CMK (cell line): ENCODE measurements around the gene STK25.
"Not testable (repeated sequence)": the region's sequence is repeated elsewhere in the genome, so short reads cannot be mapped to it uniquely, and the experiment has no call there.

Experiments used
- DNase-seq: peaks from one replicate; pipeline ENCODE4 v3.0.0-alpha.2; 2010; ENCODE audit warnings: low read depth

The STK25 gene

DNA sequence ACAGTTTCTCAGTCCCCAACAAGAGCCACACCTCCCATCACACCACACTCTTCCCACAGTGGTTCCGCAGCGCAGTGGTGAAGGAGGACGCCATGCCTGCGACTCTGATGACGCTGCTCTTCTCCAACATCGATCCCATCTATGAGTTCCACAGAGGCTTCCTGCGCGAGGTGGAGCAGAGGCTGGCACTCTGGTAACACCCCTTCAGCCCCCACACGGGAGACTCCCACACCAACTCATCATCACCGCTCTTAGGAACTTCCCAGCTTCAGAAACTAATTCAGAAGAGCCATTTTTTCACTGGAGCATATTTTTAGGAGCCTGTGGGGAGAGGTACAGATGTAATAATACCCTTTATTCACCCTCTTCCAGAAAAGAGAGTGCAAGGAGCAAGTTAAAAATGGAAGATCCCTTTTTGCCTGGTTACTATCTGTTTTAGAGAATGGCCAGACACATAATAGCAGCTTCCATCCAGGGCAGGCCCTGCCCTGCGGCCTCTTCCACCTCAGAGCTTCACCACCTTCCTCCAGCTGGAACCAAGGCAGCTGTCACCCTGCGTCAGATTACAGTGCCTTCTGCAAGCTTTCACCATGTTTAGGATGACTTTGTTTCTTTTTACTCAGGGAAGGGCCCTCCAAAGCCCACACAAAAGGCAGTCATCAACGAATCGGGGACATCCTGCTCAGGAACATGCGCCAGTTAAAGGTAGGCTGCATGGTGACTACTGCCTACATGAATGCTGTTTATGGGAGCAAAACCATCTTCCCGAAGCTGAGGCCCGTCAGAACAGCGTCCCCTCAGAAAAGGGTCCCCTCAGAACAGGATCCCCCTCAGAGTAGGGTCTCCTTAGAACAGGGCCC is 44.9 kb downstream of the STK25 start:
- no peak for DNase-seq

DNA sequence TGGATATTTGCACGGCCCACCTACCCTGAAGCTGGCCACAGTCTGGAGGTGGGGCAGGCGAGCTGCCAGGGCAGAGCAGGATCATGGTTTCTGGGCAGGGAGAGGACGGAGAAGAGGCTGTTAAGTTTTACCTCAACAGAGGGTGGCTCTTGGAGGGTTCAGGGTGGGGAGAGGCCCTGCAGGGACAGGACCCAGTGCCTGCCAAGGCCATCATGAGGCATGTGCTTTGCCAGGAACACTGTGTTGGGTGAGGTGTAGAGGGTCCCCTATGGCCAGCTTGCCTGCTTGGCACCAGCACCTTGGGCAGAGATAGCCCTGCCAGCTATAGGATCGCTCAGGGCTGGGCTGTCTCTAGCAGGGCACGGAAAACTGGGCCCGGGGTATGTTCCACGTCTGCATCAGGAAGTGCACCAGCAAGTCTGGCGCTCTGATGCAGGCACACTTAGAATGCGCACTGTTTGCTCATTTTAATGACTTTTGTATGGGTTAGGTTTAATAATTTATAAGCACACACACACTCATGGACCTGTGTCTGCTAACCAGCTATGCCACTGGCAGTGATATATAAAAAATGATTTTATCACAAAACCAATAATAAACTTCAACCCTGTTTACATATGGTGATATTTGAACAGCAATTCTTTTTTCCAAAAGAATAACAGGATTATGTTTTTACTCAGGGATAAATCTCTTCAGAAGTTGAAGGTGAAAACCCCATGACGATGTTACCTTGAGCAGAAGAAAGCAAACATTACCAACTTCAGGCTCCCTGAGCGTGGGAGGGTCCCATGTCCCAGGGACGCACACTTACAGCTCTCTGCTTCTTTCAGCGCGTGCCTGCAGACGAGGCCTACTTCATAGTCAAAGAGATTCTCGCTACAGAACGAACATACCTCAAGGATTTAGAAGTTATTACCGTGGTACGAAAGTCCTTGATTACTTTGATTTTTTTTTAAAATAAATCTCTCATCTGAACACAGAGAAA is 46.4 kb downstream of the STK25 start:
- DNase-seq, result no peak

DNA sequence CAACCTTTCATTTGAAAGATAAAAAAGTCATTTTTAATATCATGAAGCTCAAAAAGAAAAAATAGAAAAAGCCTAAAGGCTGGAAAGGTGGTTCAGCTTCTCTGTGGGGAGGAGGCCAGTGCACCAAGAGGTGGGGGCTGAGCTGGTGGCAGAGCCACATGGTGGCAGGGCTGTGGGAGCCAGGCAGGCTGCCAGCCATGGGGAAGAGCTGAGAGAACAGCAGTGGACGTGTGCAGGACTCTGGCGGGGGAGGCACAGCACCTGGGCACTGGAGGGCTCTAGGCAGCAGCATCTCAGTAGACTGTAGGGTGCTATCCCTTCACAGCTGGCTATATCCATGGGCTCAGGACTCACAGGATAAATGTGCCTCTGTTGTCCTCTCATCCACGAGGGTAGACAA is 47.8 kb downstream of the STK25 start:
- no peak for DNase-seq

DNA sequence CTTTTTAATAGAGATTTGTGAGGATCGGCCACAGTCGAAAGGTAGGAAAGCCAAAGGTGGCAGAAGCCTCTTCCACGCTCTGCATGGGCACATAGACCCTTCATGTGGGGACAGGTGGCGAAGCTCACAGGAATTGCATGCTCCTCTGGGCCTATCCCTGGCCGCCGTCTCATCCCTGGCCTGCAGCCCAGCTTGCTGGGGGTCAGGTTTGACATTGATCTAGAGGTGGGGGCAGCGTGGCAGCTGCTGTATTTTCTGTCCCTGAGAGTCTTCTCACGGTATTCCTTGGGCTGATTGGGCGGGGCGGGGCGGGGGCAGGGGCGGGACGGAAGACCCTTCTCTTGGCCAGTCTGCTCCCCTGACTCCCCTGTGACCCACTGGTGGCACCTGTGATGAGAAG is 48.9 kb downstream of the STK25 start:
- DNase-seq, result no peak

DNA sequence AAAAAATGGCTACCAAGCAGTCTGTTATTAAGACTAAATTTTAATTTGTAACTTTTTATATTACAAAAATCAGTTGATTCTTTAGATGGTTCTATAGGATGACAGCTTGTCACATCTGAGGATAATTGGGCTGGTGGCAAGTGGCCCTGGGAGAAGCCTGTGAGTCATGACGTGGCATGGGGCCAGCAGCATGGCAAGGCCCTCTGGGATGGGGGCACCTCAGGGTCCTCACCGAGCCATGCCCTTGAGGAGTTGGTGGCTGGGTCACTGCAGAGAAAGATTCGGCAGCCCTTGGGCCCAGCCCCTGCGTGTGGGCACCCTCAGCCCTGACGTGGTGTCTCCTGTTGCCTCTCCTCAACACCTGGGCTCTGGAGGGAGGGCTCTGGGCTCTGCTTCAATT is 49.7 kb downstream of the STK25 start:
- no peak for DNase-seq

DNA sequence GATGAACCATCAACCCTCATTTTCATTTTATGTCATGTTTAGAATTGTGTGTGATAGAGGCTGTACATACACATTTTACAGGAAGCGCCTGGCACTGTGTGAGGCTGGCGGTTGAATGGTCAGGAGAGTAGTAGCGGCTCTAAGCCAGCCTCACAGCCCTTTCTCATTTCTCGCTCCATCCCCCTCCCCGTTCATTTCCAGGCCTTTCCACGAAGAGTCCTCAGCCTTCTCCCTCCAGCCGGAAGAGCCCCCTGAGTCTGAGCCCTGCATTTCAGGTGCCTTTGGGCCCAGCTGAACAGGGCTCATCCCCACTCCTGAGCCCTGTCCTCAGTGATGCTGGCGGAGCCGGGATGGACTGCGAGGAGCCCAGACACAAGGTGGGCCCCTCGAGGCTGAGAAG is 51.8 kb downstream of the STK25 start:
- DNase-seq, result no peak

DNA sequence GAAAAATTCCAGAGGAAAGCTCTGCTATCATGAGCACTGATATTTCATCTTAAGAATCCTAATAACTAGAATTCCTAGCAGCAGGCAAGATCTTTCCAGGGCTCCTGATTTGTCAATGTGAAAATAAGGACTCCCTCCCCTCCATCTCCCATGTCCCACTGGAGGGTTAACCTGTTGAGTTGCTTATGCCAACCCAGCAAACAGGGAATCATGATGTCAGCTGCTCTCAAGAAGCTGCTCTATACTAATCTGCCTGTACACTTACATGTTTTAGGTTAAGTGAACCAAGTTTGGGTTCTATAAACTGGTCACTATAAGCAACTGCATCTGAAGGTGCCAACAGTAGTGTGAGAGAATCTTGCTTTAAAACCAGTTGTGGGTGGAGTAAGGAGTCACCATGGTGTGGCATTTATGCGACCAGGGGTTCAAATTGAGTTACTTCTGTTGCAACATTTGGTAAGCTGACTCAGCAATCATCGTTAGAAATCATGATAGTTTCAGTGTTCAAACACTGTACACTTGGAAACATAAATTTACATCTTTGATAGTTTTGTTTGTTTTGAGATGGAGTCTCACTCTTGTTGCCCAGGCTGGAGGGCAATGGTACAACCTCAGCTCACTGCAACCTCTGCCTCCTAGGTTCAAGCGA is 53.4 kb downstream of the STK25 start:
- no peak for DNase-seq

DNA sequence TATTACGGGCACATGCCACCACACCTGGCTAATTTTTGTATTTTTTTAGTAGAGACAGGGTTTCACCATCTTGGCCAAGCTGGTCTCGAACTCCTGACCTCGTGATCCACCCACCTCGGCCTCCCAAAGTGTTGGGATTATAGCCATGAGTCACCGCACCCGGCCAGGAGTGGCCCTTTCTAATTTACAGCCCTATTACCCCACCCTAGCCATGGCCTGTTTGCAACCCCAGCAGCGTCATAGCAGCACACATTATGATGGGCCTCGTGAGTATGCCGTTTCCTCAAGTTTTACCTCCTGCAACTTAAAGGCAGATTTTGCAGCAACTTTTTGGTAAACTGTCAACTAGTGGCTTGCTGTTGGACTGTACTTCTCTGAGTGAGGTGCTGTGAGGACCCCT is 54.5 kb downstream of the STK25 start:
- not testable (repeated sequence) for DNase-seq

DNA sequence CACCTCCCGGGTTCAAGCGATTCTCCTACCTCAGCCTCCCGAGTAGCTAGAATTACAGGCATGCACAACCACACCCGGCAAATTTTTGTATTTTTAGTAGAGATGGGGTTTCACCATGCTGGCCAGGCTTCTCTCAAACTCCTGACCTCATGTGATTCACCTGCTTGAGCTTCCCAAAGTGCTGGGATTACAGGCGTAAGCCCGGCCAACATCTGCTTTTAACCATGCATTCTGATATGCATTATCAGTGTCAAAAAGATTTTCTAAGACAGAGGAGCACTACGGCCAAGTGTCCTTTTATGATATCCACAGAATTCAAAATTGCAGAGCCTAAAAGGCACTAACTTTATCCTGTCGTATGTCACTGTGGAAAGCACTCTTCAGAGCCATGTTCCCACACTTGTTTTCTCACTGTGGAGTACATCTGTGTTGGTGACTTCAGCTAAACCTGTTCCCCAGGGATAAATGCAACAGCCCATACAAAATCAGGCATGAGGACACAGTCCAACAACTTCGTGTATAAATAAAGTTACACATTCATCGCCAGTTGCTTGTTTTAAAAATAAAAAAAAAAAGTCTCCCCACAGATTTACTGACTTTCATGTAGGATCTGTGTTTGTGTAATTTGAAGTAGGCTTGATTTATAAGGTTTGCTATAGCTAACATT is 56.4 kb downstream of the STK25 start:
- DNase-seq, result no peak

DNA sequence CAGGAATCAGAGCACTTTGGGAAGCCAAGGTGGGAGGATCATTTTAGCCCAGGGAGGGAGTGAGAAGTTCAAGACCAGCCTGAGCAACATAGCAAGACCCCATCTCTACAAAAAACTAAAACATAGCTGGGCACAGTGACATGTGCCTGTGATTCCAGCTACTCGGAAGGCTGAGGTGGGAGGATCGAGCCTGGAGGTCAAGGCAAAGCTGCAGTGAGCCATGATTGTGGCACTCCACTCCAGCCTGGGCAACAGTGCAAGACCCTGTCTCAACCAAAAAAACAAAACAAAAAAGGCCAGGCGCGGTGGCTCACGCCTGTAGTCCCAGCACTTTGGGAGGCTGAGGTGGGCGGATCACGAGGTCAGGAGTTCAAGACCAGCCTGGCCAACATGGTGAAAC is 58.3 kb downstream of the STK25 start:
- not testable (repeated sequence) for DNase-seq

DNA sequence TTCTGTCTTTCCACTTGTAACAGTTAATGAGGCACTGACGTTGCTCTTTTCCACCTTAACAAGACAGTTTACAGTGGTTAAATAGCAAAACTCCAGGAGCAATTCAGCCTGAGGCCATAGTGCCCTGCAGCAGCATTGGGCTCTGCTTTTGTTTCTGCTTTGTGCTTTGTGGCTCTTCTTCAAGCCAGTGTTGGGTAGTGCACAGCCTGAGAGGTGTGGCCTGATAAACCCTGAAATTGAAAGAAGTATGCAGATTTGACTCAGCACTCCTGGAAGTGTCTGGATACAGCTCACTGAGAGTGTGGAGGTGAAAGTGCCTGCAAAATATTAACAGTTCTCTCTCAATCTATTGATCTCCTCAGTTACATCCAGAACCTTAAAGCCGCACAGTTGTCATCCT is 63.0 kb downstream of the STK25 start:
- no peak for DNase-seq

DNA sequence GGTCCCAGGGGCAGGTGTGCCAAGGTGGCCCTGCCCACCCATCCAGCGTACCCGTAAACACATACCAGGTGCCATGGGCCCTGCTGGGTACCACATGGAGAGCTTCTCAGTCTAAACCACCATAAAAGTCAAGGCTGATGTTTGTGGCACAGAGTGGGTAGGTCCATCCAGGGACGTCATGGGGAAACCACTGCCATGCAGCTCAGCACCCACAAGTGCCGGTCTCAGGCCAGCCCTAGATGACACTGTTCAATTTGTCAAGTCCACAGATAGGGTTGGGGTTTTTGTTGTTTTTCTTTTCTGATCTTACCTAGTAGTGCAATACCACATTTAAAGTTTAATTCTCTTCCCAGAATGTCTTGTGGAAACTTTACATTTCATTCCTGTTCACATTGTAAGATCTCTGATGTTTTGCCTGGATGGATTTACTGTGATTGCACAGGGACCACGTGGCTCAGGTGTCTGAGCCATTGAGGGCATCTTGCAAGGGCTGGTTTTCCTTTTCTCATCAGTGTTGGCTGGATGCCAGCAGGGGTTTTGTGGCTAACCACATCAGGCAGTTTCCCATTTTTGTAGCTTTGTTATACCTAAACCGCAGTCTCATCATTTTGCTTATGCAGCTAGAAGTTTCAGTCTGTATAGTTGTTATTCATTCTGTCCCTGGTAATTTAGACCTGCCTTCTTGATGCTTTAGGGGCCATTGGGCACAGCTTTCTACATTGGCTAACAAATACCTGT is 64.7 kb downstream of the STK25 start:
- DNase-seq, result peak; percentile 22
